ENCODE results near the gene ACAD8.
"Not testable (repeated sequence)": the region's sequence is repeated elsewhere in the genome, so short reads cannot be mapped to it uniquely, and the experiment has no call there.

Gene ACAD8

GRCh38 chr11:134266841-134267251 is 13.5 kb downstream of the ACAD8 start:
- DNase-seq (ENCODE audit: low read depth, low spot score): peak; percentile 68

GRCh38 chr11:134267461-134267860 is 14.1 kb downstream of the ACAD8 start:
- no peak for DNase-seq (ENCODE audit: low read depth, low spot score)

GRCh38 chr11:134267966-134268365 is 14.6 kb downstream of the ACAD8 start:
- no peak for DNase-seq (ENCODE audit: low read depth, low spot score)

GRCh38 chr11:134270250-134270714 is 16.9 kb downstream of the ACAD8 start:
- DNase-seq (ENCODE audit: low read depth, low spot score): peak; percentile 32

GRCh38 chr11:134271978-134272377 is 18.6 kb downstream of the ACAD8 start:
- no peak for DNase-seq (ENCODE audit: low read depth, low spot score)

GRCh38 chr11:134272381-134273316 is 19.3 kb downstream of the ACAD8 start:
- DNase-seq (ENCODE audit: low read depth, low spot score): no peak

- DNase-seq (ENCODE audit: low read depth, low spot score): no peak
Observed at GRCh38 chr11:134273317-134273712, 19.9 kb downstream of the ACAD8 start.

GRCh38 chr11:134275188-134275533 is 21.8 kb downstream of the ACAD8 start:
- no peak for DNase-seq (ENCODE audit: low read depth, low spot score)

- DNase-seq (ENCODE audit: low read depth, low spot score): peak; percentile 54
Observed at GRCh38 chr11:134275534-134276395, 22.4 kb downstream of the ACAD8 start, which contains the start of gene GLB1L3. Gene GLB1L3, plus strand, starts transcription at chr11:134276379. Its CDS starts 362 bp downstream, at chr11:134276741.

- DNase-seq (ENCODE audit: low read depth, low spot score): no peak
Observed at GRCh38 chr11:134276396-134277182, 23.2 kb downstream of the ACAD8 start.

- no peak for DNase-seq (ENCODE audit: low read depth, low spot score)
Observed at GRCh38 chr11:134277183-134278001, 24.0 kb downstream of the ACAD8 start.

- DNase-seq (ENCODE audit: low read depth, low spot score): no peak
Observed at GRCh38 chr11:134278356-134278755, 25.0 kb downstream of the ACAD8 start.

GRCh38 chr11:134281635-134282034 is 28.3 kb downstream of the ACAD8 start:
- not testable (repeated sequence) for DNase-seq (ENCODE audit: low read depth, low spot score)

- DNase-seq (ENCODE audit: low read depth, low spot score): no peak
Observed at GRCh38 chr11:134282121-134283045, 29.0 kb downstream of the ACAD8 start.

GRCh38 chr11:134283461-134284230 is 30.3 kb downstream of the ACAD8 start:
- no peak for DNase-seq (ENCODE audit: low read depth, low spot score)

- DNase-seq (ENCODE audit: low read depth, low spot score): not testable (repeated sequence)
Observed at GRCh38 chr11:134284349-134284748, 31.0 kb downstream of the ACAD8 start.

- no peak for DNase-seq (ENCODE audit: low read depth, low spot score)
Observed at GRCh38 chr11:134287561-134287960, 34.2 kb downstream of the ACAD8 start.

- DNase-seq (ENCODE audit: low read depth, low spot score): no peak
Observed at GRCh38 chr11:134288486-134288885, 35.1 kb downstream of the ACAD8 start.

GRCh38 chr11:134289167-134289566 is 35.8 kb downstream of the ACAD8 start:
- DNase-seq (ENCODE audit: low read depth, low spot score): no peak

Measured in astrocyte of the hippocampus (primary cell).